Left kidney (tissue), 2 donors: ENCODE results near the gene MAP3K14. TPM values are rescaled to one million over a fixed set of nuclear protein-coding genes. Genes with fewer than 3 reads are reported as not detected.

Experiments used
- DNase-seq: peaks from one replicate; pipeline ENCODE4 v3.0.0-alpha.2; 2013
- polyA plus RNA-seq: library from polyadenylated mRNA; unstranded; fragments of 120-200 nt; gene quantifications from one replicate; pipeline ENCODE4 v1.2.1, GENCODE V29; 2013; ENCODE audit not compliant: insufficient read length

MAP3K14 gene
- polyA plus RNA-seq, 1 donor = 5.1 TPM

GRCh38 chr17:45339646-45340605 is 23.1 kb upstream of the MAP3K14 start:
- no peak for DNase-seq

GRCh38 chr17:45338996-45339535 is 22.2 kb upstream of the MAP3K14 start:
- DNase-seq = no peak

GRCh38 chr17:45338023-45338781 is 21.4 kb upstream of the MAP3K14 start:
- DNase-seq = no peak

GRCh38 chr17:45336390-45337182 is 19.8 kb upstream of the MAP3K14 start:
- DNase-seq = no peak

- DNase-seq = no peak
Observed at GRCh38 chr17:45335721-45336120, 18.9 kb upstream of the MAP3K14 start.

GRCh38 chr17:45334701-45335677 is 18.2 kb upstream of the MAP3K14 start:
- DNase-seq = no peak

- no peak for DNase-seq
Observed at GRCh38 chr17:45334231-45334630, 17.4 kb upstream of the MAP3K14 start.

GRCh38 chr17:45333702-45334092 is 16.9 kb upstream of the MAP3K14 start:
- no peak for DNase-seq

- no peak for DNase-seq
Observed at GRCh38 chr17:45332989-45333701, 16.3 kb upstream of the MAP3K14 start.

GRCh38 chr17:45332505-45332904 is 15.7 kb upstream of the MAP3K14 start:
- no peak for DNase-seq

GRCh38 chr17:45326626-45327025 is 9.8 kb upstream of the MAP3K14 start:
- no peak for DNase-seq

GRCh38 chr17:45325810-45326209 is 9.0 kb upstream of the MAP3K14 start:
- no peak for DNase-seq

- no peak for DNase-seq
Observed at GRCh38 chr17:45324336-45324735, 7.5 kb upstream of the MAP3K14 start.

GRCh38 chr17:45322168-45322567 is 5.3 kb upstream of the MAP3K14 start:
- no peak for DNase-seq

GRCh38 chr17:45320931-45321461 is 4.2 kb upstream of the MAP3K14 start:
- peak; percentile 59 for DNase-seq

- no peak for DNase-seq
Observed at GRCh38 chr17:45320349-45320930, 3.6 kb upstream of the MAP3K14 start.

- DNase-seq = no peak
Observed at GRCh38 chr17:45319239-45319703, 2.5 kb upstream of the MAP3K14 start.

GRCh38 chr17:45318561-45319230 is 1.9 kb upstream of the MAP3K14 start:
- no peak for DNase-seq
